Measurements from ENCODE around the gene TUNAR. TPM values are rescaled to one million over a fixed set of nuclear protein-coding genes. Genes with fewer than 3 reads are reported as not detected.

Gene TUNAR
- total RNA-seq, 2 donors from 2014 or later = not detected

GRCh38 chr14:95903165-95903564 lies 26.5 kb downstream of the TUNAR start:
- no peak overlapping the region for H3K4me3 ChIP-seq
- no peak for DNase-seq (ENCODE audit: low spot score)
- no peaks in the 10 kb centered on the region for H3K27me3 ChIP-seq
- no peaks in the 10 kb centered on the region for H3K4me1 ChIP-seq
- TF ChIP-seq CTCF (IDR thresholded peaks at IDR 0.05) = no peak
- no peaks in the 10 kb centered on the region for H3K36me3 ChIP-seq
- H3K9me3 ChIP-seq = no peaks in the 10 kb centered on the region
- H3K27ac ChIP-seq = no peak overlapping the region

- no peaks in the 10 kb centered on the region for H3K36me3 ChIP-seq
- H3K4me3 ChIP-seq = no peak overlapping the region
- no peak for TF ChIP-seq CTCF (IDR thresholded peaks at IDR 0.05)
- H3K9me3 ChIP-seq = no peaks in the 10 kb centered on the region
- H3K4me1 ChIP-seq = no peaks in the 10 kb centered on the region
- DNase-seq (ENCODE audit: low spot score) = no peak
- no peaks in the 10 kb centered on the region for H3K27me3 ChIP-seq
- H3K27ac ChIP-seq = no peak overlapping the region
Measured at GRCh38 chr14:95903616-95904107, 27.0 kb downstream of the TUNAR start.

- H3K27me3 ChIP-seq = no peaks in the 10 kb centered on the region
- H3K9me3 ChIP-seq = no peaks in the 10 kb centered on the region
- no peak for DNase-seq (ENCODE audit: low spot score)
- no peaks in the 10 kb centered on the region for H3K4me1 ChIP-seq
- H3K36me3 ChIP-seq = no peaks in the 10 kb centered on the region
- H3K4me3 ChIP-seq = no peak overlapping the region
- no peak for TF ChIP-seq CTCF (IDR thresholded peaks at IDR 0.05)
- no peak overlapping the region for H3K27ac ChIP-seq
Measured at GRCh38 chr14:95906591-95906990, 30.0 kb downstream of the TUNAR start.

- no peaks in the 10 kb centered on the region for H3K4me1 ChIP-seq
- no peak overlapping the region for H3K4me3 ChIP-seq
- no peaks in the 10 kb centered on the region for H3K36me3 ChIP-seq
- no peak for TF ChIP-seq CTCF (IDR thresholded peaks at IDR 0.05)
- DNase-seq (ENCODE audit: low spot score) = no peak
- H3K27ac ChIP-seq = no peak overlapping the region
- H3K27me3 ChIP-seq = no peaks in the 10 kb centered on the region
- H3K9me3 ChIP-seq = no peaks in the 10 kb centered on the region
Measured at GRCh38 chr14:95910628-95911027, 34.0 kb downstream of the TUNAR start.

GRCh38 chr14:95911456-95911855 lies 34.8 kb downstream of the TUNAR start:
- H3K36me3 ChIP-seq = no peaks in the 10 kb centered on the region
- no peaks in the 10 kb centered on the region for H3K4me1 ChIP-seq
- no peak overlapping the region for H3K27ac ChIP-seq
- TF ChIP-seq CTCF (IDR thresholded peaks at IDR 0.05) = no peak
- DNase-seq (ENCODE audit: low spot score) = no peak
- H3K27me3 ChIP-seq = no peaks in the 10 kb centered on the region
- H3K4me3 ChIP-seq = no peak overlapping the region
- no peaks in the 10 kb centered on the region for H3K9me3 ChIP-seq

- H3K27me3 ChIP-seq = no peaks in the 10 kb centered on the region
Measured at GRCh38 chr14:95915330-95915729, 38.7 kb downstream of the TUNAR start.

More at GRCh38 chr14:95915330-95915729, 38.7 kb downstream of the TUNAR start:
- TF ChIP-seq CTCF (IDR thresholded peaks at IDR 0.05) = no peak
- Histone ChIP-seq H3K4me1 (no peaks in the 10 kb centered on the region), H3K4me3 (no peak overlapping the region), H3K27ac (no peak overlapping the region), H3K36me3 (no peaks in the 10 kb centered on the region), H3K9me3 (no peaks in the 10 kb centered on the region)
- DNase-seq (ENCODE audit: low spot score) = no peak

Measured in right atrium auricular region (tissue), 2 donors.